GM21723 (cell line): ENCODE results near the gene LCN12.

Source experiments
- ATAC-seq: cut with Tn5 transposase; IDR thresholded peaks from one replicate; pipeline ENCODE4 v1.9.1; 2021; ENCODE audit warnings: mild to moderate bottlenecking, moderate library complexity; ENCODE audit not compliant: unreplicated experiment

Gene LCN12

GRCh38 chr9:136957461-136957860 lies 5.4 kb downstream of the LCN12 start:
- ATAC-seq = no peak

DNA sequence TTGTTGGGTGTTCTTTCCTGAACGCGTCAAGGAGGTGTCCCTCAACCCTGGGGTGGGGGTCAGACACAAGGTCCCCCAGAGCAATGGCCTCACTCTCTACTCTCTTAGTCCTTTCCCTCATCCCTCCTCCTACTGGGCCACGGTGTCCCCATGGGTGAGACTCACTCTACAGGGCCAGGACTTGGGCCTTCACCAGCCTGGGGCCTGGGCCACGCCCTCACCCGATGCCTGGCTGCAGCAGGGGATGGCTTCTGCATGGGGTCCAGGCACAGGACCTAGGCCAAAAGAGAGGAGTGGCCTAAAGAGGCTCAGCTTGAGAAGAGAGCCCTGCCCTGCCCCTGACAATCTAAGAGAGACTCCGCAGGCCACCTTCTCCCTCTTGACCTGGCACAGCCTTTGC lies 5.8 kb downstream of the LCN12 start:
- ATAC-seq = no peak

DNA sequence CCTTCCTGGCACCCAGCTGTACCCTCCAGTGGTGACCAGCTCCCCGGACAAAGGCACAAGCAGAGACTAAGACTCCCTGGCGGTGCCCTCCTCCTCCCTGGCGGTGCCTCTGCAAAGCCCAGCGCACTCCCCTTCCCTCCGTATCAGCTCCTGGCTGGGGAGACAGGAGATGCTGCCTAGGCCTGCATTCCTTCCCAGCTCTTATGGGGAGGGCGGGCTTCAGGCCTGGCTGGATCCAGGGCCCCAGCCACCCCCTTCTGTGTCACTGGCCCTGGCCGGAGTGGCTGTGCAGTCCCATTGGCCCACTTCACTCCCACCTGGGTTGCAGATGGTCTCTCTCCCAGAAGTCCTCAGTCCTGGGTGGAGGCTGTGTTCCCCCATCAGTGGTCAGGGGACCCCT lies 6.4 kb downstream of the LCN12 start:
- no peak for ATAC-seq

- ATAC-seq = no peak
Observed at GRCh38 chr9:136958898-136959850, 7.1 kb downstream of the LCN12 start.

DNA sequence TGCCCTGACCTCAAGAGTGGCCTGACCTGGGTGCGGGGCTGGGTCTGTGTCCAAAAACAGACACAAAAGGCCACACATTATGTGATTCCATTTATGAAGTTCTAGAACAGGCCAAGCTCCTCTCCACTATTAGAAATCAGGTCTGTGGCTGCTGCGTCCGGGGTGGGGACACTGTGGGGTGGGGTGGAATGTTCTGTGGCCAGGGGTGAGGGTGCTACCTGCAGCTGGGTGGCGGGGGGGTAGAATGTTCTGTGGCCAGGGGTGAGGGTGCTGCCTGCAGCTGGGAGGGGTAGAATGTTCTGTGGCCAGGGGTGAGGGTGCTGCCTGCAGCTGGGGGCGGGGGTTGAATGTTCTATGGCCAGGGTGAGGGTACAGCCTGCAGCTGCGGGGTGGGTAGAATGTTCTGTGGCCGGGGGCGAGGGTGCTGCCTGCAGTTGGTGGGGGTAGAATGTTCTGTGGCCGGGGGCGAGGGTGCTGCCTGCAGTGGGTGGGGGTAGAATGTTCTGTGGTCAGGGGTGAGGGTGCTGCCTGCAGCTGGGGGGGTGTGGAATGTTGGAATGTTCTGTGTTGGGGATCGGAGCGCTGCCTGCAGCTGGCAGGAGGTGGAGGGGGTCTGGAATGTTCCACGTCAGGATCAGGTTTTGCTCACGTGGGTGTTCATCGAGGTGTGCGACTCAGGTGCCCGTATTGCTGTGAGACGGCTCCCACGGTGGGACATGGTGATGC lies 8.3 kb downstream of the LCN12 start:
- no peak for ATAC-seq

DNA sequence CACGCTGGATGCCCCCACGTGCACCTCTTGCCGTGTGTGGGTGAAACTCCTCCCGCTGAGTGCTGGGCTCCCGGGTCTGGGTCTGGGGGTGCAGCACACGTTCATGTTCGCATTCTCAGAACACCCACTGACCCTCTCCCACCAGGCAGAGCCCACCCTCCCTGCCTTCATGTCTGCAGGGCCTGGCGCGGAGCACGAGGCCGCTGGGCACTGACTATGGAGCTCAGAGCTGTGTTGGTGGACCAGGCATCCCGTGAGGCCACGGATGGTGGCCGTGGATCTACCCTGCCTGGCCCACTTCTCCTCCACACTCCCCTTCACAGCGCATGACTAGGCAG lies 8.8 kb downstream of the LCN12 start:
- ATAC-seq = no peak

GRCh38 chr9:136961279-136962065 lies 9.4 kb downstream of the LCN12 start:
- ATAC-seq = no peak

DNA sequence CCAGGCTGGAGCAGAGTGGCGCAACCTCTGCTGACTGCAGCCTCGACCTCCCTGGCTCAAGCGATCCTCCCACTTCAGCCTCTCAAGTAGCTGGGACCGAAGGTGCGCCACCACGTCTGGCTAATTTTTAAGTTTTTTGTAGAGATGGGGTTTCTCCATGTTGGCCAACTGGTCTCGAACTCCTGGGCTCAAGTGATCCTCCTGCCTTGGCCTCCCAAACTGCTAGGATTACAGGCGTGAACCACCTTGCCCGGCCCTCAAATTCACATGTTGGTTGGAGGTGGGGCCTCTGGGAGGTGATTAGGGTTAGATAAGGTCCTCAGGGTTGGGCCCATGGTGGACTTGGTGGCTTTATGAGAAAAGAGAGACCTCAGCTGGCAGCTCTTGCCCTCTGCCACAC lies 10.1 kb downstream of the LCN12 start:
- ATAC-seq = no peak

DNA sequence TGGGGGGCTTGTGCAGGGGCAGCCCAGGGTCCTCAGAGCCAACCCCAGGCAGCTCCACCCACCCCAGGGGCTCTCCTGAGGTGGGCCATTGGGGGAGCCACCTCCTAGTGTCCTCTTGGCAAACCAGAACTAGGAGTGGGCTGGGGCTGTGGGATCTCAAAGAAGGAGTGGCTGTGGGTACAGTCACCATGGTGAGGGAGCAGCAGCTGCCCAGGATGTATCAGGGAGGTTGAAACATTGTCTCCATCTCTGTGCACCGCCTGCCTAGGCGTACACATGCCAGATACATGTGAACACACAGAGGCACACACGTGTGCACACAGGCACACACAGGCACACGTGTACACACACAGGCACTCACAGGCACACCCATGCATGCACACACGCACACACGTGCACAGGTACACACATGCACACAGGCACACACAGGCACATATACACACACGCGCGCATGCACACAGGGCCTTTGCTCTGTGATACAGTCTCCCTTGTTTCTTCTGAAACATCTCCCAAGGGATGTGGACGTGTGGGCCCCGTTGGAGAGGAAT lies 10.7 kb downstream of the LCN12 start:
- ATAC-seq = no peak

- no peak for ATAC-seq
Observed at GRCh38 chr9:136963341-136963740, 11.3 kb downstream of the LCN12 start.

GRCh38 chr9:136963751-136964150 lies 11.7 kb downstream of the LCN12 start:
- no peak for ATAC-seq

DNA sequence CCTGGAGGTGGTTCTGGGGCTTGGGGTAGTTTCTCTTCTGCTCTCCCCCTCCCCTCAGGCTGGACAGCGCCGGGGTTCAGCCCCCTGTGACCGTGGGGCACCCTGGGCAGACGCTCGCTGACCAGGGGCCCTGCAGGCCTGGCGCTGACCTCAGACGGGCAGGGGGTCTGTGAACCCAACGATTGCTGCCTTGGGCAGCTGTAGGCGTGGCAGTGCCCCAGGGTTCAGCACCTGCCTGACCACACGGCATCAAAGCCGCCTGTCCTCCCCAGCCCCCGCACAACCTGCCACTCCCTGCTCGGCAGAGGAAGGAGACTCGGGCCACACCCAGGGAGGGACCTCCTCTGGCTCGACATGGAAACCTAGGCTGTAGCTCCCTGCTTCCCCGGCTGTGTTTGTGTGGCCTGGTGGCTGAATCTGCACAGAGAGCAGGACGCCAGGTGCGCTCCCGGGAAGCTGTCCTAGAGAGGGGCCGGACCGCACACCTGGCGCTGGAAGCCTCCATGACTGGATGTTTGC lies 12.2 kb downstream of the LCN12 start:
- no peak for ATAC-seq

- ATAC-seq = no peak
Observed at GRCh38 chr9:136964833-136965422, 12.9 kb downstream of the LCN12 start.

DNA sequence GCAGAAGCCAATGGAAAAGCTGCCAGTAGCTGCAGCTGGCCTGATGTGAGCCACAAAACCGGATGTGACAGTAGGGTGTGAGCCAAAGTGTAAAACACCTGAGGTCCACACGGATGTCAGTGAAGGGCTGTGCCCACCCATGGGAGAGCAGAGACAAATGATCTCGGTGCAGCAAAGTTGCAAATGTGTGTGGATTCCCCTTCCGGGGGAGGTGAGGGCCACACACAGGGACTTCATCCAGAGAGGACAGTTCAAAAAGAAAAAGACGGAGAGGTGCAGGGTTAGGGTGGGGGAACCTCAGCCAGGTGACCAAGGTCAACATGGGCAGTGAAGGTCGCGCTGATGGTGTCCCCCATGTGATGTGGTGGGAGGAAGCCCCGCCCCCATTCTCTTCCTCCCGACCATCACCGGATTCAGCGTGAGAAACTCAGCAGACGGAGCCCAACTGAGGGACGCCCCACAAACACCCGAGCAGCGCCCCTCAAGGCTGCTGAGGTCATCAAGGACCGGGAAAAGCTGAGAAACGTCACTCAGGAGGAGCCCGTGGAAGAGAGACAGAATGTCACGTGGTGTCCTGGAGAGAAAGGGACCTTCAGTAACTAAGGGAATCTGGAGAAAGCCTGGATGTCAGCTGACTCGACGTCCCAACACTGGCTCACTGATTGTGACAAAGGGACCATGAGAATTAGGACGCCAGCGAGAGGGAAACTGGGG lies 13.9 kb downstream of the LCN12 start:
- ATAC-seq = no peak

DNA sequence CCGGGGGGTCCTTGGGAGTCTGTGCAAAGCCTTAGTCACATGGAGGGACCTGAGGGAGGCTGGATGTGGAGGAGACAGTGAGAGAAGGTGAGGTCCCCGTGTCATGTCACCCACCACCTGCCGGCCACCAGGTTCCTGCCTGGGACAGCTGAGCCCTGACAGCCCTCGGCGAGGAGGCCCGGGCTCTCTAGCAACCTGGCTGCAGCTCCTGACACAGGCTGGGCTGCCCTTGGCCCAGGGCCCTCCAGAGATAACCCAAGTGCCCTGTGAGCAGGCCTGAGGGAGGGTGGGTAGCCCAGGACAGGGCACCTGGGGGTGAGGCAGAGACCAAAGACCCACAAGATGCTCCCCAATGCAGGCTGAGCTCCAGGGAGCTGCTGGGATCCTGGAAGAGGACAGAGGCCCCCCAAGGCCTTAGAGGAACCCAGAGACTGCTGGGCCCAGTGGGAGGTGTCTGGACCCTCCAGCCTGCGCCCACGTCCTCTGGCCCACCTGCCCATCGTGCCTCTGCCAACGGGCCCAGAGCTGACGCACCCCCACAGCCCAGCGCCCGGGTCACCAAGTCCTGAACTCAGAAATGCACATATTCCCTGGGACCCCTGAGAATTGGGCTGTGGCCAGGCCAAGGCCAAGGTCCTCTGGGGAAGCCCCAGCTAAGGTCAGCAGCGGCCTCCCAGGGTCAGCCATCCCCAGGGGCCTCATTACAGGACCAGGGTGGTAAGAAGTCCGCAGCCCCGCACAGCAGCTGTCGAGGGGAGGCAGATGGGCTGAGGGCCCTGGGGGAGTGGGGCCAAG lies 16.5 kb downstream of the LCN12 start:
- ATAC-seq = no peak

GRCh38 chr9:136969150-136969549 lies 17.1 kb downstream of the LCN12 start:
- no peak for ATAC-seq

GRCh38 chr9:136969774-136970173 lies 17.7 kb downstream of the LCN12 start:
- ATAC-seq = no peak

GRCh38 chr9:136970361-136970760 lies 18.3 kb downstream of the LCN12 start:
- no peak for ATAC-seq

- ATAC-seq = no peak
Observed at GRCh38 chr9:136971746-136972145, 19.7 kb downstream of the LCN12 start.
